ENCODE measurements around the gene TTC4.
A peak's percentile ranks its signal among the peaks of the same experiment; 100 is the strongest.

Gene TTC4, protein sequence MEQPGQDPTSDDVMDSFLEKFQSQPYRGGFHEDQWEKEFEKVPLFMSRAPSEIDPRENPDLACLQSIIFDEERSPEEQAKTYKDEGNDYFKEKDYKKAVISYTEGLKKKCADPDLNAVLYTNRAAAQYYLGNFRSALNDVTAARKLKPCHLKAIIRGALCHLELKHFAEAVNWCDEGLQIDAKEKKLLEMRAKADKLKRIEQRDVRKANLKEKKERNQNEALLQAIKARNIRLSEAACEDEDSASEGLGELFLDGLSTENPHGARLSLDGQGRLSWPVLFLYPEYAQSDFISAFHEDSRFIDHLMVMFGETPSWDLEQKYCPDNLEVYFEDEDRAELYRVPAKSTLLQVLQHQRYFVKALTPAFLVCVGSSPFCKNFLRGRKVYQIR

GRCh38 chr1:54715493-54716298 is at the start of gene TTC4:
Gene TTC4, plus strand, starts transcription at chr1:54715861. Its CDS starts 48 bp downstream, at chr1:54715909.
- H3K27ac ChIP-seq (ENCODE audit: low read depth, low read length) = peak within 1 kb of the TSS; percentile 84
- H3K4me1 ChIP-seq (ENCODE audit: control insufficient read depth, insufficient read depth, low read length, unreplicated experiment) = peaks cover 16% of the 10 kb centered on the region
- H3K36me3 ChIP-seq (ENCODE audit: insufficient read depth, low read length) = peaks cover 20% of the 10 kb centered on the region
- peaks cover 9% of the 10 kb centered on the region for H3K27me3 ChIP-seq (ENCODE audit: insufficient read depth, low read length)
- peak within 1 kb of the TSS; percentile 88 for H3K4me3 ChIP-seq (ENCODE audit: low read depth, low read length)
- H2AFZ ChIP-seq (ENCODE audit: low read length, unreplicated experiment) = peak within 1 kb of the TSS; percentile 97
- H3K79me2 ChIP-seq (ENCODE audit: control insufficient read depth, insufficient read depth, low read length, unreplicated experiment) = peaks cover 32% of the 10 kb centered on the region

GRCh38 chr1:54666333-54666732 is 49.3 kb upstream of the TTC4 start:
- H3K27ac ChIP-seq (ENCODE audit: low read depth, low read length) = no peak overlapping the region

DNA sequence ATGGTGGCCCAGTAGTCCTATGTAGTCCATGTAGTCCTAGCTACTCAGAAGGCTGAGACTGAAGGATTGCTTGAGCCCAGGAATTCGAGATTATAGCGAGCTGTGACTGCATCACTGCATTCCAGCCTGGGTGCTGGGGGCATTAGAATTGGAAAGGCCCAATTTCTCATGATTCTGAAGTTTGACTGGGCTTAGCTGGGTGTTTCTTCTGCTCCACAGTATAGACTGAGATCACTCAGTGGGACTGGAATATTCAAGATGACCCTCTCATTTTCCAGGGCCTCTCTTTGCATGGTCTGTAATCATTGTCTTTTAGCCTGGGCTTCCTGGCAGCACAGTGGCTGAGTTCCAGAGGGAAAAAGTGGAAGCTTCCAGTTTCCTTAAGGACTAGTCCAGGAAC is 47.9 kb upstream of the TTC4 start:
- H3K27me3 ChIP-seq (ENCODE audit: insufficient read depth, low read length) = peaks cover 8% of the 10 kb centered on the region; the same call in 1 of the 2 replicates
- no peaks in the 10 kb centered on the region for H3K36me3 ChIP-seq (ENCODE audit: insufficient read depth, low read length)

More at GRCh38 chr1:54666333-54666732, 49.3 kb upstream of the TTC4 start:
- Histone ChIP-seq H3K27me3 (ENCODE audit: insufficient read depth, low read length) (peaks cover 8% of the 10 kb centered on the region; the same call in 1 of the 2 replicates), H3K4me3 (ENCODE audit: low read depth, low read length) (no peak overlapping the region), H3K4me1 (ENCODE audit: control insufficient read depth, insufficient read depth, low read length, unreplicated experiment) (no peaks in the 10 kb centered on the region), H2AFZ (ENCODE audit: low read length, unreplicated experiment) (no peak overlapping the region), H3K79me2 (ENCODE audit: control insufficient read depth, insufficient read depth, low read length, unreplicated experiment) (no peaks in the 10 kb centered on the region), H3K36me3 (ENCODE audit: insufficient read depth, low read length) (no peaks in the 10 kb centered on the region)

DNA sequence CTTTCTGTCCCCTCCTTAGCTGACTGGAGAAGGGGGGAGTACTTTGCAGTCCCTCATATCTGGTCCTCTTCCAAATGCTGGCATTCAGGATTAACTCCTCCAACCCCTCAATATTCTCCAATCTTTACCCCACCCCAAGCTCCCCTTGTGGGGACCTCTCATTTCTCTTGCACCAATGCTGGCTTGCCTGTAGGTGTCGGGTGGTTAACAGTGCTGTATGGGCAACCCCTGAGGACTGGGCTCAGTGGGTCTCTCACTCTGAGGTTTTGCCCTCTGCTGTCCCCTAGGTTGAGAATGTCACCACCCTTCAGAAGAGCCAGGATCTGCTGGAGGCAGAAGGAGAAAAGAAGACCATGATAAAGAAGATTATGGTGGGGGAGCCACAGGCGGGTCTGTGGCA is 47.1 kb upstream of the TTC4 start:
- Histone ChIP-seq H3K4me1 (ENCODE audit: control insufficient read depth, insufficient read depth, low read length, unreplicated experiment) (no peaks in the 10 kb centered on the region), H2AFZ (ENCODE audit: low read length, unreplicated experiment) (no peak overlapping the region), H3K4me3 (ENCODE audit: low read depth, low read length) (no peak overlapping the region), H3K27me3 (ENCODE audit: insufficient read depth, low read length) (peaks cover 8% of the 10 kb centered on the region; the same call in 1 of the 2 replicates), H3K79me2 (ENCODE audit: control insufficient read depth, insufficient read depth, low read length, unreplicated experiment) (no peaks in the 10 kb centered on the region), H3K36me3 (ENCODE audit: insufficient read depth, low read length) (no peaks in the 10 kb centered on the region), H3K27ac (ENCODE audit: low read depth, low read length) (no peak overlapping the region)

More for the DNA sequence above, 47.9 kb upstream of the TTC4 start:
- Histone ChIP-seq H3K79me2 (ENCODE audit: control insufficient read depth, insufficient read depth, low read length, unreplicated experiment) (no peaks in the 10 kb centered on the region), H3K4me1 (ENCODE audit: control insufficient read depth, insufficient read depth, low read length, unreplicated experiment) (no peaks in the 10 kb centered on the region), H3K27ac (ENCODE audit: low read depth, low read length) (no peak overlapping the region), H3K4me3 (ENCODE audit: low read depth, low read length) (no peak overlapping the region), H2AFZ (ENCODE audit: low read length, unreplicated experiment) (no peak overlapping the region)

GRCh38 chr1:54671985-54672608 is 43.6 kb upstream of the TTC4 start:
- Histone ChIP-seq H3K79me2 (ENCODE audit: control insufficient read depth, insufficient read depth, low read length, unreplicated experiment) (no peaks in the 10 kb centered on the region), H3K4me1 (ENCODE audit: control insufficient read depth, insufficient read depth, low read length, unreplicated experiment) (no peaks in the 10 kb centered on the region), H3K27ac (ENCODE audit: low read depth, low read length) (no peak overlapping the region), H3K36me3 (ENCODE audit: insufficient read depth, low read length) (no peaks in the 10 kb centered on the region), H3K4me3 (ENCODE audit: low read depth, low read length) (no peak overlapping the region), H2AFZ (ENCODE audit: low read length, unreplicated experiment) (no peak overlapping the region), H3K27me3 (ENCODE audit: insufficient read depth, low read length) (peaks cover 21% of the 10 kb centered on the region; the same call in 1 of the 2 replicates)

GRCh38 chr1:54678776-54679643 is 36.7 kb upstream of the TTC4 start:
- peaks cover 33% of the 10 kb centered on the region for H3K27me3 ChIP-seq (ENCODE audit: insufficient read depth, low read length)
- no peak overlapping the region for H3K4me3 ChIP-seq (ENCODE audit: low read depth, low read length)
- no peaks in the 10 kb centered on the region for H3K36me3 ChIP-seq (ENCODE audit: insufficient read depth, low read length)
- no peak overlapping the region for H3K27ac ChIP-seq (ENCODE audit: low read depth, low read length)
- no peak overlapping the region for H2AFZ ChIP-seq (ENCODE audit: low read length, unreplicated experiment)
- no peaks in the 10 kb centered on the region for H3K79me2 ChIP-seq (ENCODE audit: control insufficient read depth, insufficient read depth, low read length, unreplicated experiment)
- H3K4me1 ChIP-seq (ENCODE audit: control insufficient read depth, insufficient read depth, low read length, unreplicated experiment) = no peaks in the 10 kb centered on the region

DNA sequence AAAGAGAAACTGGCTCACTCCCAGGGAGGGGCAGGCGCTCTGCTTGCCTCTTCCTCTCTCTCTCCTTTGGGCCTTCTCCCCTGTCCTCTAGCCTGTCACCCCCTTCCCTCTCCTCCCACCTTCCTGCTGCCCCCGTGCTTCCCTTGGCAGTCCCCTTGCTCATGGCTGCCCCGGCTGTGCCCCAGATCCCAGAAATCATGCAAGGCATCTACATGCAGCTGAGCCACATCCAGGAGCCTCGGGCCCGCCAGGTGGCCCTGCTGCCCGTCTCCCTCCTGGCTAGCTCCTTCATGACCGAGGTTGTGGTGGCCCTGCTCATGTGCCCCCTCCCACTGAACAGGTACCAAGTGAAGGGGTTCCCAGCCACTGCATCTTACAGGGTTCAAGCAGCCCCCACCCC is 36.0 kb upstream of the TTC4 start:
- Histone ChIP-seq H3K27me3 (ENCODE audit: insufficient read depth, low read length) (peaks cover 34% of the 10 kb centered on the region), H3K79me2 (ENCODE audit: control insufficient read depth, insufficient read depth, low read length, unreplicated experiment) (no peaks in the 10 kb centered on the region), H3K27ac (ENCODE audit: low read depth, low read length) (no peak overlapping the region), H3K4me1 (ENCODE audit: control insufficient read depth, insufficient read depth, low read length, unreplicated experiment) (no peaks in the 10 kb centered on the region), H3K36me3 (ENCODE audit: insufficient read depth, low read length) (no peaks in the 10 kb centered on the region), H3K4me3 (ENCODE audit: low read depth, low read length) (no peak overlapping the region), H2AFZ (ENCODE audit: low read length, unreplicated experiment) (no peak overlapping the region)

GRCh38 chr1:54680387-54680786 is 35.3 kb upstream of the TTC4 start:
- Histone ChIP-seq H3K27me3 (ENCODE audit: insufficient read depth, low read length) (peaks cover 33% of the 10 kb centered on the region), H3K4me3 (ENCODE audit: low read depth, low read length) (no peak overlapping the region), H3K36me3 (ENCODE audit: insufficient read depth, low read length) (no peaks in the 10 kb centered on the region), H3K27ac (ENCODE audit: low read depth, low read length) (no peak overlapping the region), H3K79me2 (ENCODE audit: control insufficient read depth, insufficient read depth, low read length, unreplicated experiment) (no peaks in the 10 kb centered on the region), H3K4me1 (ENCODE audit: control insufficient read depth, insufficient read depth, low read length, unreplicated experiment) (no peaks in the 10 kb centered on the region), H2AFZ (ENCODE audit: low read length, unreplicated experiment) (no peak overlapping the region)

DNA sequence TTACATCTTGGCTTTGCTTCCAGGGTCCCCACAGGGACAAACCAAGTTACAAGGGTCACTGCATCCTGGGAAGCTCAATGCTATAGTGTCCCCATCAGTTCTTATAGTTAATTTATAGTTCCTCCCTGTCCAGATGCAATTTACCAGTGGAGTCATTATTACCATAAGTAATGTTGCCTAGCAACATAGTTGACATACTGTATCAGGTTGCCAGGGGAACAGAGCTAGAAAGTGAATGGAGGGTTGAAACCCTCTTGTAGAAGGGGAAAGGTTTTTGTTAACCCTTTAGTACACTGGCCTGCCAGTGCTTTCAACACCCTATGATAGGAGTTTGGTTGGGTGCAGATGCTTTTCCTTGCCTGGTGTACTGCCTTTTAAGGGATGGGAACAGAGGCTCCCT is 34.3 kb upstream of the TTC4 start:
- no peak overlapping the region for H2AFZ ChIP-seq (ENCODE audit: low read length, unreplicated experiment)
- no peaks in the 10 kb centered on the region for H3K4me1 ChIP-seq (ENCODE audit: control insufficient read depth, insufficient read depth, low read length, unreplicated experiment)
- peaks cover 33% of the 10 kb centered on the region for H3K27me3 ChIP-seq (ENCODE audit: insufficient read depth, low read length)
- no peak overlapping the region for H3K4me3 ChIP-seq (ENCODE audit: low read depth, low read length)
- no peaks in the 10 kb centered on the region for H3K79me2 ChIP-seq (ENCODE audit: control insufficient read depth, insufficient read depth, low read length, unreplicated experiment)
- no peaks in the 10 kb centered on the region for H3K36me3 ChIP-seq (ENCODE audit: insufficient read depth, low read length)
- H3K27ac ChIP-seq (ENCODE audit: low read depth, low read length) = no peak overlapping the region

GRCh38 chr1:54683453-54683852 is 32.2 kb upstream of the TTC4 start:
- Histone ChIP-seq H3K4me1 (ENCODE audit: control insufficient read depth, insufficient read depth, low read length, unreplicated experiment) (no peaks in the 10 kb centered on the region), H3K27ac (ENCODE audit: low read depth, low read length) (no peak overlapping the region), H3K4me3 (ENCODE audit: low read depth, low read length) (no peak overlapping the region), H3K36me3 (ENCODE audit: insufficient read depth, low read length) (no peaks in the 10 kb centered on the region), H2AFZ (ENCODE audit: low read length, unreplicated experiment) (no peak overlapping the region), H3K79me2 (ENCODE audit: control insufficient read depth, insufficient read depth, low read length, unreplicated experiment) (no peaks in the 10 kb centered on the region), H3K27me3 (ENCODE audit: insufficient read depth, low read length) (peaks cover 18% of the 10 kb centered on the region)
